ENCODE measurements around the gene TMED1.
A peak's percentile ranks its signal among the peaks of the same experiment; 100 is the strongest.
"Not testable (repeated sequence)": the region's sequence is repeated elsewhere in the genome, so short reads cannot be mapped to it uniquely, and the experiment has no call there.

Gene TMED1

GRCh38 chr19:10858204-10858828 is 22.3 kb upstream of the TMED1 start:
- DNase-seq (ENCODE audit: low read depth): peak; percentile 28

GRCh38 chr19:10856899-10857298 is 20.9 kb upstream of the TMED1 start:
- not testable (repeated sequence) for DNase-seq (ENCODE audit: low read depth)

More at GRCh38 chr19:10858204-10858828, 22.3 kb upstream of the TMED1 start:
- peak; percentile 93 for TF ChIP-seq CTCF (conservative IDR thresholded peaks at IDR 0.05; ENCODE audit: control insufficient read depth, insufficient read depth, low read depth, low read length)
- H3K4me3 ChIP-seq (ENCODE audit: control insufficient read depth, low read depth, low read length): no peak overlapping the region

GRCh38 chr19:10855879-10856522 is 20.0 kb upstream of the TMED1 start:
- peak; percentile 49 for TF ChIP-seq CTCF (conservative IDR thresholded peaks at IDR 0.05; ENCODE audit: control insufficient read depth, insufficient read depth, low read depth, low read length)
- DNase-seq (ENCODE audit: low read depth): no peak

More at GRCh38 chr19:10856899-10857298, 20.9 kb upstream of the TMED1 start:
- H3K4me3 ChIP-seq (ENCODE audit: control insufficient read depth, low read depth, low read length): not testable (repeated sequence)

GRCh38 chr19:10854350-10855089 is 18.5 kb upstream of the TMED1 start:
- no peak for DNase-seq (ENCODE audit: low read depth)
- TF ChIP-seq CTCF (conservative IDR thresholded peaks at IDR 0.05; ENCODE audit: control insufficient read depth, insufficient read depth, low read depth, low read length): no peak
- no peak overlapping the region for H3K4me3 ChIP-seq (ENCODE audit: control insufficient read depth, low read depth, low read length)

More at GRCh38 chr19:10855879-10856522, 20.0 kb upstream of the TMED1 start:
- no peak overlapping the region for H3K4me3 ChIP-seq (ENCODE audit: control insufficient read depth, low read depth, low read length)

DNA sequence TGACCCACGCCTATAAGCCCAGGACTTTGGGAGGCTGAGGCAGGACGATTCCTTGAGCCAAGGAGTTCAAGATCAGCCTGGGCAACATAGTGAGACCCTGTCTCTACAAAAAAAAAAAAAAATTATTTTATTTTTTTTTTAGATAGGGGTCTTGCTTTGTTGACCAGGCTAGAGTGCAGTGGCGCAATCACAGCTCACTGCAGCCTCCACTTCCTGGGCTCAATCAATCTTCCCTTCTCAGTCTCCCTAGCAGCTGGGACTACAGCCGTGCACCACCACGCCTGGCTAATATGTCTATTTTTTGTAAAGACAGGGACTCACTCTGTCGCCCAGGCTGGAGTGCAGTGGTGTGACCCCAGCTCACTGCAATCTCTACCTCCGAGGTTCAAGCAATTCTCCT is 16.9 kb upstream of the TMED1 start:
- no peak overlapping the region for H3K4me3 ChIP-seq (ENCODE audit: control insufficient read depth, low read depth, low read length)
- DNase-seq (ENCODE audit: low read depth): no peak
- no peak for TF ChIP-seq CTCF (conservative IDR thresholded peaks at IDR 0.05; ENCODE audit: control insufficient read depth, insufficient read depth, low read depth, low read length)

DNA sequence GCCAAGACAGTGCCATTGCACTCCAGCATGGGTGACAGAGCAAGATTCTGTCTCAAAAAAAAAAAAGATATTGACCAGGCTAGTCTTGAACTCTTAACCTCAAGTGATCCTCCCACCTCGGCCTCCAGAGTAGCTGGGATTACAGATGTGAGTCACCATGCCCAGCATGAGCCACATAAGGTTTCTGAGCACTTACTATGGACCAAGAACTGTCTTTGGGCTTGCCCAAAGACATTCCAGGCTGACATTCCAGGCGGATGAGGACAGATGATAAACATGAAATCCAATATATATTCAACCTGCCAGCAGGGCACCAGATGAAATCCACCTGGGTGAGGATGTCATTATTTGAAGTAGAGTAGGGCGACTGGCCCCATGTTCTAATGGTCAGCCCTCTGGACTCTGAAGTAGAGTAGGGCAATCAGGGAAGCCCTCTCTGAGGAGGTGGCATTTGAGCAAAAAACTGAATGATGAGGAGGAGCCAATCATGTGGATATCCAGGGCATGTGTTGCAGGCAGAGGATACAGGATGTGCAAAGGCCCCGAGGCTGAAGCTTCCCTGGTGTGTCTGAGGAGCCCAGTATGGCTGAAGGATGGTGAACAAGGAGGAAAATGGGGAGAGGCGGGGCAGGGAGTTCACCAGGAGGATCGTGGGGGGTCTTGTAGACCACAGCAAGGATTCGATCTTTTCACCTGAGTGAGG is 16.2 kb upstream of the TMED1 start:
- TF ChIP-seq CTCF (conservative IDR thresholded peaks at IDR 0.05; ENCODE audit: control insufficient read depth, insufficient read depth, low read depth, low read length): no peak
- peak; percentile 49 for DNase-seq (ENCODE audit: low read depth)
- no peak overlapping the region for H3K4me3 ChIP-seq (ENCODE audit: control insufficient read depth, low read depth, low read length)
